ENCODE measurements around the gene NTN1.
A peak's percentile ranks its signal among the peaks of the same experiment; 100 is the strongest.

The NTN1 gene

GRCh38 chr17:9006175-9006767 is 15.0 kb upstream of the NTN1 start:
- ATAC-seq, result no peak

- no peak for ATAC-seq
Observed at GRCh38 chr17:9007052-9007714, 14.1 kb upstream of the NTN1 start.

- ATAC-seq, result no peak
Observed at GRCh38 chr17:9009096-9009495, 12.2 kb upstream of the NTN1 start.

GRCh38 chr17:9009737-9010136 is 11.6 kb upstream of the NTN1 start:
- no peak for ATAC-seq

- no peak for ATAC-seq
Observed at GRCh38 chr17:9011001-9011400, 10.3 kb upstream of the NTN1 start.

GRCh38 chr17:9016941-9017552 is 4.3 kb upstream of the NTN1 start:
- ATAC-seq, result no peak

- ATAC-seq, result no peak
Observed at GRCh38 chr17:9018726-9019125, 2.6 kb upstream of the NTN1 start.

- no peak for ATAC-seq
Observed at GRCh38 chr17:9020096-9020823, 1.1 kb upstream of the NTN1 start.

- ATAC-seq, result peak in 1 of 2 donors; percentile 18
Observed at GRCh38 chr17:9020824-9021157, 519 bp upstream of the NTN1 start.

- no peak for ATAC-seq
Observed at GRCh38 chr17:9021992-9022572, 772 bp downstream of the NTN1 start.

GRCh38 chr17:9022573-9023391 is 1.5 kb downstream of the NTN1 start:
- ATAC-seq, result no peak

GRCh38 chr17:9023392-9024218 is 2.3 kb downstream of the NTN1 start:
- no peak for ATAC-seq

- no peak for ATAC-seq
Observed at GRCh38 chr17:9024497-9024896, 3.2 kb downstream of the NTN1 start.

- no peak for ATAC-seq
Observed at GRCh38 chr17:9026741-9027140, 5.4 kb downstream of the NTN1 start.

GRCh38 chr17:9028202-9028987 is 7.1 kb downstream of the NTN1 start:
- no peak for ATAC-seq

- no peak for ATAC-seq
Observed at GRCh38 chr17:9028988-9029570, 7.8 kb downstream of the NTN1 start.

GRCh38 chr17:9032151-9032550 is 10.8 kb downstream of the NTN1 start:
- no peak for ATAC-seq

- no peak for ATAC-seq
Observed at GRCh38 chr17:9032583-9032982, 11.3 kb downstream of the NTN1 start.

GRCh38 chr17:9035249-9035648 is 13.9 kb downstream of the NTN1 start:
- ATAC-seq, result no peak

- ATAC-seq, result no peak
Observed at GRCh38 chr17:9036336-9036735, 15.0 kb downstream of the NTN1 start.
